WERI-Rb-1 (cell line): ENCODE data around the gene LENG1.

Source experiments
- DNase-seq: peaks from one replicate; pipeline ENCODE4 v3.0.0-alpha.2; 2020
- H3K27ac ChIP-seq: fragments of 250-450 bp; sonication (Bioruptor Pico); 2 replicates; pipeline ENCODE4 v1.5.1; 2020; ENCODE audit warnings: mild to moderate bottlenecking, moderate library complexity
- H3K27me3 ChIP-seq: fragments of 250-450 bp; sonication (Bioruptor Pico); 2 replicates; pipeline ENCODE4 v1.5.1; 2021; ENCODE audit warnings: mild to moderate bottlenecking, low read depth, moderate library complexity; ENCODE audit not compliant: insufficient read depth, severe bottlenecking
- H3K36me3 ChIP-seq: fragments of 250-450 bp; sonication (Bioruptor Pico); 2 replicates; pipeline ENCODE4 v1.5.1; 2020; ENCODE audit warnings: mild to moderate bottlenecking, moderate library complexity
- H3K4me3 ChIP-seq: 2 replicates; pipeline ENCODE4 v1.5.1; 2011; ENCODE audit warnings: low read depth, mild to moderate bottlenecking, control low read depth, low read length
- H3K9me3 ChIP-seq: fragments of 250-450 bp; sonication (Bioruptor Pico); 2 replicates; pipeline ENCODE4 v1.5.1; 2021; ENCODE audit warnings: mild to moderate bottlenecking, moderate library complexity; ENCODE audit not compliant: severe bottlenecking
- CTCF ChIP-seq: IDR thresholded peaks from 2 replicates; pipeline ENCODE4 v1.5.1; 2011; ENCODE audit warnings: low read depth, mild to moderate bottlenecking, control low read depth, inconsistent platforms, low read length

LENG1 gene

DNA sequence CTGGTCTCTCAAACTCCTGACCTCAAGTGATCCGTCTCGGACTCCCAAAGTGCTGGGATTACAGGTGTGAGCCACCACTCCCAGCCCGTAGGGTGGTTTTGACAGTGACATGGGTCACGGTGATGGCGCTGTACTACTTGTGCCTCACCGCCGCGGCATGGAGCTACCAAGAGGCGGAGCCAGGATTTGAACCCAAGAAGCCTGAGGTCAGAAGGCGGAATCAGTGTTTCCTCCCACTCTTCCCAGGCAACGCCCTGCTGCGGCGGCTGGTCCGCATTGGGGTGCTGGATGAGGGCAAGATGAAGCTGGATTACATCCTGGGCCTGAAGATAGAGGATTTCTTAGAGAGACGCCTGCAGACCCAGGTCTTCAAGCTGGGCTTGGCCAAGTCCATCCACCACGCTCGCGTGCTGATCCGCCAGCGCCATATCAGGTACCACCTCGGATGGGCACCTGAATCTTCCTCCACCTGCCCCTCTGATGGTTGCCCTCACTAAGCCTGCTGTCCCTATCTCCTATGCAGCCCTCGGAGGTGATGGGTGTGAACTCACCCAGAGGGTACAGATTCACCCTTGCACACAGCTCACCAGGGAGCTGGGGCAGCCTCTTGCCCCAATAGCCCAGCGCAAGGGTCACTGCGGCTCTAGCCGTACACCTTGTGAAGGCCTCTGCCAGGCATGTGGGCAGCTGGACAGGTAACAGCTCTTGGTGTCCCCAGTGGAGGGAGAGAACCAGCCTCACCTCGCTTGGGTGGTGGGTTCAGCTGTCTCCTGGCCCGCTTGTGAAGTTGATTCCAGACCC, 46.7 kb upstream of the LENG1 start:
- H3K36me3 ChIP-seq = peaks cover 89% of the 10 kb centered on the region
- H3K9me3 ChIP-seq = no peaks in the 10 kb centered on the region
- no peak overlapping the region for H3K27ac ChIP-seq
- DNase-seq = no peak
- H3K4me3 ChIP-seq = no peak overlapping the region
- no peaks in the 10 kb centered on the region for H3K27me3 ChIP-seq
- no peak for TF ChIP-seq CTCF

DNA sequence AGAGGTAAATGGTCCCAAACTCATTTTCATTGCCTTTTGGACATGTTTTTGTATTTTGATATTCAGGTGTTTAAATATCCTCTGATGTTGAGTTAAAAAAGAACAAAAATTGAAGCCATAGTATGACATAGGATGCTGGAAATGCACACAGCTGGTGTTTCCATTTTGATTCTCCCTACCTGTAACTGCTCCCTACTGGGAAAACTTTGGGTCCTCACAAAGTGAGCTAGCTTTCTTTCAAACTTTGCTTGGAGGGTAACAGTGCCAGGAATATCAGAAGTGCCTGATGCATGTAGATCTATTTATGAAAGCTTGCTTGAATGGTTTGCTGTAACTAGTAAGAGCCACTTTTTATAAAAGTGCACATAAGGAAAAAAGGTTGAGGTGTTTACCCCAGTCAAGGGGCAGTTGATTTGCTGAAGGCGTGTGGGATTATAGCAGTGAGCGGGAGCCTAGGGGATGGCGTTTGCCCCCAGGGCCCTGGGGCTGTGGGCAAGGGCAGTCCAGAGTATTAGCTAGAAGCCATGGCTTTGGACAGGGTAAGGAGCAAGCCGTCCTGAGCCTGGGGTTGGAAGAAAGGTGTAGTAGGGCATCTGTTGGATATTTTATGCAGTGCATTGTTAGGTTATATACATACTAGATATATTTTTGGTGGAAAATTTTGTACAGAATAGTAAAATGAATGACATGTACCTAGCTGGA, 45.4 kb upstream of the LENG1 start:
- no peaks in the 10 kb centered on the region for H3K27me3 ChIP-seq
- TF ChIP-seq CTCF = no peak
- H3K27ac ChIP-seq = no peak overlapping the region
- H3K9me3 ChIP-seq = no peaks in the 10 kb centered on the region
- DNase-seq = no peak
- H3K4me3 ChIP-seq = no peak overlapping the region
- H3K36me3 ChIP-seq = peaks cover 93% of the 10 kb centered on the region

- H3K27ac ChIP-seq = no peak overlapping the region
- H3K9me3 ChIP-seq = no peaks in the 10 kb centered on the region
- no peak overlapping the region for H3K4me3 ChIP-seq
- no peak for TF ChIP-seq CTCF
- no peaks in the 10 kb centered on the region for H3K27me3 ChIP-seq
- H3K36me3 ChIP-seq = peaks cover 75% of the 10 kb centered on the region
- no peak for DNase-seq
Observed at GRCh38 chr19:54203151-54203611, 43.7 kb upstream of the LENG1 start.

DNA sequence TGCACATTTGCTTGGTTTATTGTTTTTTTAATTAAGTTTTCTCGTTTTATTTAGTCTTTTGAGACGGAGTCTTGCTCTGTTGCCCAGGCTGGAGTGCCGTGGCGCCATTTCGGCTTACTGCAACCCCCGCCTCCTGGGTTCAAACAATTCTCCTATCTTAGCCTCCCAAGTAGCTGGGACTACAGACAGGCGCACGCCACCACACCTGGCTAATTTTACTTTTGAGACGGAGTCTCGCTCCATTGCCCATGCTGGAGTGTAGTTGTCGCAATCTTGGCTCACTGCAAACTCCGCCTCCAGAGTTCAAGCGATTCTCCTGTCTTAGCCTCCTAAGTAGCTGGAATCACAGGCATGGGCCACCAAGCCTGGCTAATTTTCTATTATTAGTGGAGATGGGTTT, 42.5 kb upstream of the LENG1 start:
- Histone ChIP-seq H3K9me3 (no peaks in the 10 kb centered on the region), H3K27me3 (no peaks in the 10 kb centered on the region), H3K36me3 (peaks cover 72% of the 10 kb centered on the region), H3K4me3 (peak overlapping the region; percentile 90; the same call in 1 of the 2 replicates), H3K27ac (no peak overlapping the region; the same call in 1 of the 2 replicates)
- TF ChIP-seq CTCF = no peak
- no peak for DNase-seq

- Histone ChIP-seq H3K9me3 (no peaks in the 10 kb centered on the region), H3K4me3 (peak overlapping the region; percentile 90), H3K27ac (peak overlapping the region; percentile 95), H3K27me3 (no peaks in the 10 kb centered on the region), H3K36me3 (peaks cover 71% of the 10 kb centered on the region)
- no peak for TF ChIP-seq CTCF
- no peak for DNase-seq
Observed at GRCh38 chr19:54201172-54201701, 41.7 kb upstream of the LENG1 start.
